ENCODE measurements around the gene TRIM47. TPM values are rescaled to one million over a fixed set of nuclear protein-coding genes. Genes with fewer than 3 reads are reported as not detected.

TRIM47 gene
- total RNA-seq, 1 donor from 2014 or later = 7.2 TPM

- no peak for DNase-seq (ENCODE audit: low read depth)
These were observed 45.6 kb downstream of the TRIM47 start for GRCh38 chr17:75832652-75833400.

GRCh38 chr17:75832164-75832651, 46.2 kb downstream of the TRIM47 start:
- DNase-seq (ENCODE audit: low read depth) = peak; percentile 61

DNA sequence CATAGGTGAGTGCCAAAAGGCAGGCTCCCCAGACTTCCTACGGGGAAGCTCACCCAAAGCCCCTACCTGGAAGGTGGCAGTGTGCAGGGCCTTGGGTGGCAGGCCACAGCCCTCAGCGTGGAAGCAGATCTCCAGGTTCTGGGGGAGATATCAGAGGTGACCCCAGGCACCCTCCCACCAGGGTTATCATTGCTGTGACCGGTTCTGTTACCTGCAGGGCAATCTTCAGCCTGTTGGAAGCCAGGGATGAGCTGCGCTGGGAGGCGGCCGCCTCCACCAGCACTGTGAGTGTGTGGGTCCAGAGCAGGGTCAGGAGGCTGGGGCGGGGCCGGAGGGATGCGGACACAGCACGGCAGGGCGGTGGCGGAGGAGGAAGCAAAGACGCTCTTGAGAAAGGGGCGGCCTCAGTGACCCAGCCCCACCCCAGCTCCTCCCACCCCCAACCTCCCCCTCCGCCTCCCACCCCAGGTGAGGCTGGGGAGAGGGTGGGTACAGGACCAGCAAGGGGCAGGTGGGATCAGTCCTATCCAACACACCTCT, 47.3 kb downstream of the TRIM47 start:
- DNase-seq (ENCODE audit: low read depth) = no peak

- DNase-seq (ENCODE audit: low read depth) = no peak
These were observed 48.0 kb downstream of the TRIM47 start for GRCh38 chr17:75830164-75831031.

DNA sequence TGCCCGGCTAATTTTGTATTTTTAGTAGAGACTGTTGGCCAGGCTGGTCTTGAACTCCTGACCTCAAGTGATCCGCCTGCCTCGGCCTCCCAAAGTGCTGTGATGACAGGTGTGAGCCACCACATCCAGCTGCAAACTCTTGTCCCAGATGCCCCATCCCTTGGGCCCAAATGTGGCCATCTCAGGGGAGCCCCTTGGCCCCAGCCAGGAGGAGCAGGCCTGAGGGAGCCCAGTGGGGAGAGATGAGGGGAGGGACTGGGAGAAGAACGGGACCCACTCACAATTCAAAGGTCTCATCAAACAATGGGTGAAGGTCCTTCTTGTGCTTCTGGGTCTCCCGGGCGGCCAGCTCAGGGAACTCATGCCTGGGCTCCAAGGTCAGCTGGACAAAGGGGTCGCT, 48.6 kb downstream of the TRIM47 start:
- no peak for DNase-seq (ENCODE audit: low read depth)

DNA sequence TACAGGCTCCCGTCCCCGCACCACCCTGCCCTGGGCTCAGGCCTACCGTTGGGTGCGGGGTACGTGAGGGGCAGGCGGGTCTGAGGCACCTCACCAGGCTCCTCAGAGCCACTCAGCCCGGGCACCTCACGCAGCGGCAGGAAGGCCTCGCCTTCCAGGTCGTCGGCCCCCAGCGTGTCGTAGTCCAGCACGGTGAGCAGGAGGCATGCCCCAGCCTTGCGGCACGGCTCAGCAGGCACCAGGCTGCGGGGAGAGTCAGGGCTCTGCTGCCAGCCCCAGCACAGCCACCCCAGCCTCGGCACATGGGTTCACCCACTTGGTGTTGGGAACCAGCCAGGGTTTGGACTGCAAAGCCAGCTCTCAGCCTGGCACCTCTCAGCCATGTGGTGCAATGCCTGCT, 49.6 kb downstream of the TRIM47 start:
- DNase-seq (ENCODE audit: low read depth) = no peak

DNA sequence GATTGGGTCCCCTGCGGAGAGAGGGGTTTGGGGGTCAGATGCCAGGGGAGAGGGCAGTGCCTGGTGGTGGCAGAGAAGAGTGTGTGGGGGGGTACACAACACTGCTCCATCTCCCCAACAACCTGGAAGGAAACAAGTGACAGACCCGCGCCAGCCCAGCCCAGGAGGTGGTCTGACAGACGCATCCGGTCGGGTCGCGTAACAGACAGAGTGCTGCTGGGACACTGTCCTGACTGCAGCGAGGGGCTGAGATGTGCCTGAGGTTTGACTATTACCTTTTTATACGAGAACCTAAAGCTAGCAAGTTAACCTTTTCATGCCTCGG, 50.3 kb downstream of the TRIM47 start:
- DNase-seq (ENCODE audit: low read depth) = no peak

DNA sequence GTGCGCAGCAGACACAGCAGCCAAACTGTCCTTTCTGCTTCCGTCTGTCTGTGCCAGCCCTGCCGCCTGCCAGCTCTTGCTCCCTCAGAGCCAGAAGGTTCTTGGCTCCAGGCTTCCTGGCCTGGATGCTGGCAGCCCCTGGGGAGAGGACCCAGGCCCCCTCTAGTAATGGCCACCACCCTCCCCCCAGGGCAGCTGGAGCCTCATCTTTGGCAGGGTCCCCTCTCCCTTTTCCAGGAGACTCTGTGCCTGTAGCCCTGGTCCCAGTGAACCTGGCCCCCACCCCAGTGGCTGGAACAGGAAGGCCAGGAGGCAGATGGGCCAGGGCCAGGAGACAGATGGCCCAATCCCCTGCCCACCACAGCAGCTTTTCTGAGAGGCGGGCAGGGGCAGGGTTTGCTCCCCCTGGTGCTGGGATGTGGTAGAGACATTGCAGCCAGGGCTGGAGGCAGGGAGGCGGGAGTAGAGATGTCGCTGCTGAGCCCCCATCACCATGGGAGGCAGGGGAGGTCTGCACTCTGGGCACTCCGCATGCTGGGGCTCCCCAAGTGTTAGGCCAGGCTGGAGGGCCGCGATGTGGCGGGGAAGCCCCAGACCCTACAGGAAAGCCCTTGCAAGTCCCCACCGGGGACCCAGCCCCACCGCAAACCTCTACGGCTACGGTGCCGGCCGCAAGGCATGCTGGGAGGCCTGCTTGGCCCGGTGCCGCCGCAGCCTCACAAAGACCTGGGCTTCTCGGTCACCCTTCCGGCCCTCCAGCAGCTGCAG, 50.9 kb downstream of the TRIM47 start:
- peak; percentile 59 for DNase-seq (ENCODE audit: low read depth)

DNA sequence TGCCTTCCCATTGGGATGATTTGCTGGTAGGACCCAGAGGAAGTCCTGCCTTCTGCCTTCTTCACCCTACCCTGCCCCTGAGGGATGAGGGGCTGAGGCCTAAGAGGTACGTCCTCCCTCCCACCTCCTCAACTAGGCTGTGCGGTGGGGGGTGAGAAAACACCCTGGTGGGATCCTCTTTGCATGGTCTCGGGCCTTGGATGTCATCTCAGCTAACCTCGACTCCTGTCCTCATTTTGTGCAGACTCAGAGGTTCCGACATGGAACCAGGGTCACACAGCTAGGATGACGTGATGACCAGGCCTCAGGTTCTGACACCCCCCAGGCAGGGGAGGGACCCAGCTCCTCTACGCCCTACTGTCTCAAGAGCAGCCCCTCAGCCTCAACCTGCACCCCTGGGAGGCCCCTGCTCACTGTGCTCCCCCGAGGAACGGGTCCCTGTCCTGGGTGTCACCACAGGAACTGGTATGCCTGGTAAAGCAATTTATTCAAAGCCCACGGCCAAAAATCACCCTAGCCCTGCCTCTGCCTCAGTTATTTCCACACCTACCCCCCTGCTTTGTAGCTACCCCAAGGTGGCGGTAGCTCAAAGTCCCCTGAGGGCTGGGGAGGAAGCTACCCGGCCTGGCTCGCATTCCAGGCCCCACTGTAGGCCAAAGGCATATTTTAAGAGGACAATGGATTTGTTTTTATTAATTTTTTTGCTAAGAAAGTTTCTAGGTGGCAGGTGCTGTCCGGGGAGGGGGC, 51.6 kb downstream of the TRIM47 start:
- no peak for DNase-seq (ENCODE audit: low read depth)

DNA sequence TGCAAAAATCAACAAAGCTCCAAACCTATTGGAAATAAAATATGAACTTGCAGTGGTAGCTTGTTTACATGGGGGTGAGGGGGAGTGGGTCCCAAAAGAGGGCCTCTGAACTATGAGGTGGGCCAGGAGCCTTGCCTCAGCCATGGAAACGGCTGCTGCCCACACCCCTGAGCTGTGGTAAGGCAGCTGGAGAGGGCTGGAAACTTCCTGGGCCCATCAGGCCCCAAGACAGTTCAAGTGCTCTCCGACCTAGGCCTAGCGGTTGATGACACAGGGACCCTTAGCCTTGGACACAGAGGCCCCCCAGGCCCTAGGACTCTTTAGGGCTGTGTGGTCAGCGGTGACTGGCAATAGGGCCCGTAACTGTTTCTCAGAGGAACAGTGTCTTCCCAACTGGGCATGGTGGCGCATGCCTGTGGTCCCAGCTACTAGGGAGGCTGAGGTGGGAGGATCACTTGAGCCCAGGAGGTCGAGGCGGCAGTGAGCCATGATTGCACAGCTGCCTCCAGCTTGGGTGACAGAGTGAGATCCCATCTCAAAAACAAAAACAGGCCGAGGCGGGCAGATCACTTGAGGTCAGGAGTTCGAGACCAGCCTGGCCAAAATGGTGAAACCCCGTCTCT, 52.5 kb downstream of the TRIM47 start:
- no peak for DNase-seq (ENCODE audit: low read depth)

GRCh38 chr17:75825149-75825552, 53.2 kb downstream of the TRIM47 start:
- DNase-seq (ENCODE audit: low read depth) = no peak

DNA sequence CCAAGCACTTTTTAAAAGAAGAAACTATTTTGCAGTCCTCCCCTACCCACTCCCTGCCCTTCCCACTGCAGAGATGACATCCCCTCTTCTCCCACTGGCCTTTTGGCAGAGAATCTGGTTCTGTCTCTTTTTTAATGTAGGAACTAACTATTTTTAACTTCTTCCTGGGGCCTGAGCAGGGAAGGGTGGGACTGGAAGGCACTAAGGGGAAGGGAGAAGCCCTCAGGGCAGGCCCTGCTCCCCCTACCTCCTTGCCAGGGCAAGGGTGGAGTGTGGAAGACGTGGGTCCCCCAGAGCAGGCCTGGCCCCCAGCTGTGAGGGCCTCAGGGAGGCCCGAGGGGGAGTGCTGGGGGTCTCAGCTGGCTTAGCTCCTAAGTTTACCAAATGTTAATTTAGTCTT, 53.7 kb downstream of the TRIM47 start:
- no peak for DNase-seq (ENCODE audit: low read depth)

Other genes with a start within 250 kb of the TRIM47 start
- gene SMIM5, start 245.1 kb downstream of the TRIM47 start, total RNA-seq = 1.8 and 4.4 TPM in 2 replicates
- gene RECQL5, start 211.4 kb downstream of the TRIM47 start, total RNA-seq = 19.9 and 20.7 TPM in 2 replicates
- 34.3 and 47.4 TPM in 2 replicates for gene SAP30BP, start 211.2 kb downstream of the TRIM47 start, total RNA-seq
- gene ITGB4, start 157.1 kb downstream of the TRIM47 start, total RNA-seq = 0.13 TPM in 1 of 2 replicates, not detected in the other
- 18.5 and 24.0 TPM in 2 replicates for gene GALK1, start 113.4 kb downstream of the TRIM47 start, total RNA-seq
- 12.7 and 23.6 TPM in 2 replicates for gene UNK, start 93.8 kb downstream of the TRIM47 start, total RNA-seq
- gene UNC13D, start 34.2 kb downstream of the TRIM47 start, total RNA-seq = 0.68 and 1.9 TPM in 2 replicates
- gene WBP2, start 23.2 kb downstream of the TRIM47 start, total RNA-seq = 47.5 and 60.3 TPM in 2 replicates
- 22.8 and 25.3 TPM in 2 replicates for gene TRIM65, start 18.4 kb upstream of the TRIM47 start, total RNA-seq
- gene MRPL38, start 26.3 kb upstream of the TRIM47 start, total RNA-seq = 38.2 and 43.4 TPM in 2 replicates
- 7.8 and 10.4 TPM in 2 replicates for gene FBF1, start 62.5 kb upstream of the TRIM47 start, total RNA-seq
- gene ACOX1, start 100.6 kb upstream of the TRIM47 start, total RNA-seq = 41.5 and 42.3 TPM in 2 replicates
- 16.7 and 18.3 TPM in 2 replicates for gene TEN1, start 100.7 kb upstream of the TRIM47 start, total RNA-seq
- 3.6 and 4.9 TPM in 2 replicates for gene CDK3, start 122.3 kb upstream of the TRIM47 start, total RNA-seq
- not detected in 2 replicates for gene EVPL, start 148.7 kb upstream of the TRIM47 start, total RNA-seq
- 32.5 and 41.7 TPM in 2 replicates for gene SRP68, start 193.9 kb upstream of the TRIM47 start, total RNA-seq
- not detected in 2 replicates for gene GALR2, start 196.2 kb upstream of the TRIM47 start, total RNA-seq
- not detected in 2 replicates for gene ZACN, start 200.6 kb upstream of the TRIM47 start, total RNA-seq
- 86.2 and 104 TPM in 2 replicates for gene EXOC7, start 225.2 kb upstream of the TRIM47 start, total RNA-seq

Measured in myocyte (in vitro differentiated cells).